ENCODE data around the gene ZNF821. TPM values are rescaled to one million over a fixed set of nuclear protein-coding genes. Genes with fewer than 3 reads are reported as not detected.

The ZNF821 gene
- total RNA-seq, 1 experiment from 2014 or later, result 13.1 TPM

DNA sequence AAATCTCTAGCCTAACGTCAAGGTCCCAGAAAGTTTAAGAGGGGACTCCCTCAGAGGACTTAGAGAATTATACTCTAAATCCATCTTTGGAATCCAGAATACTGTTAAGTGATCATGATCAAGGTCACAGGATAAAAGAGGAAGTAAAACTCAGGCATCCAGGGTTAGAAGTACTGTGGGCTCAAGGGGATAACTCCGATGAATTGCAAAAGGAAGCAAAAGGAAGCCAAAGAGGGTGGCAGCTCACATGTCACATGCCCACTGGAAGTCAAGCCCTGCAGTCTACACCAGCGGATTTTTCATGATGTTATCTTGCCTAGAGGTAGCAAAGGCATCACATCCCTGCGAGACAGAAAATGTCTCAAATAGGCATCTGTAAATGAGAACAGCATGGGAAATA, 3.8 kb downstream of the ZNF821 start:
- Mint-ChIP-seq H3K9me3 (ENCODE audit: low read depth, unreplicated experiment) (no peaks in the 10 kb centered on the region), H3K4me3 (ENCODE audit: low read depth, unreplicated experiment) (no peak overlapping the region), H3K4me1 (ENCODE audit: low read depth, unreplicated experiment) (peaks cover 17% of the 10 kb centered on the region), H3K27ac (ENCODE audit: unreplicated experiment) (no peak overlapping the region), H3K27me3 (ENCODE audit: unreplicated experiment) (no peaks in the 10 kb centered on the region), H3K36me3 (ENCODE audit: insufficient read depth, unreplicated experiment) (peaks cover 32% of the 10 kb centered on the region)
- intact Hi-C loops (cut with micrococcal nuclease; ENCODE audit: unreplicated experiment), result no loop called here
- TF ChIP-seq CTCF (IDR thresholded peaks at IDR 0.05; ENCODE audit: unreplicated experiment), result no peak
- no TSS peak for BruUV-seq (replicated peaks)
- CTCF ChIA-PET, result interaction anchor here (1.3 kb wide), 1 partner anchor 81 kb away, joined by 3 read pairs; no protein-coding TSS in a partner anchor
- no peak for DNase-seq

DNA sequence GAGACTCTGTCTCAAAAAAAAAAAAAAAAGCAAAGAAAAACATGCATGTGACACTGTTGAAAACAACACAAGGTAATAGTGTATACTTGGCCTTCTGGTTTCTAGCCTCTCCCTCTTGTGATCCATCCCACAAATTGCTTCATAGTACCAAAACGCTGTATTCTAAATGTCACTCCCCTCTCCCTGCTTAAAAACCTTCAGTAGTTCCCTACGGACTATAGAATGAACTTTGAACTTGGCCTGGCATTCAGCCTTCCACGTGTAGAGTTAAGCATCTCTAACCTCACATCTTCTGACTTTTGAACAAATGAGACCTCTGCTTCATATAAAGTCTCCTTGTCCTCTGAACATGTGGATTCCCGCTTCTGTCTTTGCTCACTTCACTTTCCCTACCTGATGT, 5.1 kb downstream of the ZNF821 start:
- CTCF ChIA-PET, result interaction anchor here (1.3 kb wide), 1 partner anchor 83 kb away, joined by 3 read pairs; no protein-coding TSS in a partner anchor
- Mint-ChIP-seq H3K36me3 (ENCODE audit: insufficient read depth, unreplicated experiment) (peaks cover 20% of the 10 kb centered on the region), H3K27me3 (ENCODE audit: unreplicated experiment) (no peaks in the 10 kb centered on the region), H3K4me1 (ENCODE audit: low read depth, unreplicated experiment) (peaks cover 10% of the 10 kb centered on the region), H3K9me3 (ENCODE audit: low read depth, unreplicated experiment) (no peaks in the 10 kb centered on the region), H3K27ac (ENCODE audit: unreplicated experiment) (no peak overlapping the region), H3K4me3 (ENCODE audit: low read depth, unreplicated experiment) (no peak overlapping the region)
- intact Hi-C loops (cut with micrococcal nuclease; ENCODE audit: unreplicated experiment), result no loop called here
- no TSS peak for BruUV-seq (replicated peaks)
- no peak for TF ChIP-seq CTCF (IDR thresholded peaks at IDR 0.05; ENCODE audit: unreplicated experiment)
- DNase-seq, result no peak

GRCh38 chr16:71873199-71873598, 10.8 kb downstream of the ZNF821 start:
- Mint-ChIP-seq H3K9me3 (ENCODE audit: low read depth, unreplicated experiment) (no peaks in the 10 kb centered on the region), H3K4me3 (ENCODE audit: low read depth, unreplicated experiment) (no peak overlapping the region), H3K27me3 (ENCODE audit: unreplicated experiment) (no peaks in the 10 kb centered on the region), H3K27ac (ENCODE audit: unreplicated experiment) (no peak overlapping the region), H3K4me1 (ENCODE audit: low read depth, unreplicated experiment) (no peaks in the 10 kb centered on the region), H3K36me3 (ENCODE audit: insufficient read depth, unreplicated experiment) (peaks cover 6% of the 10 kb centered on the region)
- intact Hi-C loops (cut with micrococcal nuclease; ENCODE audit: unreplicated experiment), result no loop called here
- no peak for DNase-seq
- CTCF ChIA-PET, result no interaction called here
- no TSS peak for BruUV-seq (replicated peaks)
- no peak for TF ChIP-seq CTCF (IDR thresholded peaks at IDR 0.05; ENCODE audit: unreplicated experiment)

DNA sequence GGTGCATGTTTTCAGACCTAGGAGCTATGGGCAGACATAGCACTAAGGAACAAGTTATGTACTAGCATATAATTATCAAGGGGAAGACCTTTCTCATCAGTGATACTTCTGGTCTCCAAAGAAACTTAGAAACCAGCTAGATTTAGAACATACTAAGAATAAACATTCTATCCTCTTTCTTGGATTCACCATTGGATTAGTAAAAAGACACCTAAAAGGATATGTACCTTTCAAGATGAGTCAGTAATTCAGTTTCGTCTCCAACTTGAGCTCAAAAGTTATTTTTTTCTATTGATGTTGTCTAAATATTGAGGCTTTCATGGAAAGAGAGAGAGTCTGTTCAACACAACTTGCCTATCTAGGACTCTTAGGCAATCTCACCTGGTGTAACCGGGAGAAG, 13.2 kb downstream of the ZNF821 start:
- H3K9me3 Mint-ChIP-seq (ENCODE audit: low read depth, unreplicated experiment), result no peaks in the 10 kb centered on the region
- peaks cover 6% of the 10 kb centered on the region for H3K36me3 Mint-ChIP-seq (ENCODE audit: insufficient read depth, unreplicated experiment)
- BruUV-seq (replicated peaks), result no TSS peak
- H3K4me1 Mint-ChIP-seq (ENCODE audit: low read depth, unreplicated experiment), result no peaks in the 10 kb centered on the region
- TF ChIP-seq CTCF (IDR thresholded peaks at IDR 0.05; ENCODE audit: unreplicated experiment), result no peak
- CTCF ChIA-PET, result interaction anchor here (1.1 kb wide), 1 partner anchor 91 kb away, joined by 3 read pairs; no protein-coding TSS in a partner anchor
- H3K27ac Mint-ChIP-seq (ENCODE audit: unreplicated experiment), result no peak overlapping the region
- no peak overlapping the region for H3K4me3 Mint-ChIP-seq (ENCODE audit: low read depth, unreplicated experiment)
- intact Hi-C loops (cut with micrococcal nuclease; ENCODE audit: unreplicated experiment), result no loop called here
- no peak for DNase-seq
- H3K27me3 Mint-ChIP-seq (ENCODE audit: unreplicated experiment), result no peaks in the 10 kb centered on the region
